HepG2 (cell line): ENCODE measurements around the gene ERLIN1. TPM values are rescaled to one million over a fixed set of nuclear protein-coding genes. Genes with fewer than 3 reads are reported as not detected.

Source experiments
- HMG20A ChIP-seq: IDR thresholded peaks from 2 replicates; pipeline ENCODE4 v1.6.1; 2016; ENCODE audit warnings: borderline replicate concordance
- JUN ChIP-seq: sonication (generic); formaldehyde crosslinking; IDR thresholded peaks from 2 replicates; pipeline ENCODE4 v1.4.0; 2020; ENCODE audit warnings: mild to moderate bottlenecking, missing genetic modification reagents
- KAT8 ChIP-seq: IDR thresholded peaks from 2 replicates; pipeline ENCODE4 v1.6.1; 2016; ENCODE audit warnings: missing genetic modification reagents, missing compliant biosample characterization
- KDM5A ChIP-seq: fragments of 200-600 bp; sonication (generic); IDR thresholded peaks from 2 replicates; pipeline ENCODE4 v1.7.0; 2018; ENCODE audit warnings: antibody characterized with exemption, mild to moderate bottlenecking, low read length, borderline replicate concordance
- MYC ChIP-seq: sonication (generic); formaldehyde crosslinking; IDR thresholded peaks from 2 replicates; pipeline ENCODE4 v1.9.0; 2021; ENCODE audit warnings: missing genetic modification reagents, borderline replicate concordance
- PHF21A ChIP-seq: sonication (generic); formaldehyde crosslinking; IDR thresholded peaks from 2 replicates; pipeline ENCODE4 v1.5.0; 2020; ENCODE audit warnings: mild to moderate bottlenecking, missing genetic modification reagents
- ZKSCAN5 ChIP-seq: sonication (generic); formaldehyde crosslinking; IDR thresholded peaks from 2 replicates; pipeline ENCODE4 v1.5.1; 2020; ENCODE audit warnings: mild to moderate bottlenecking, missing genetic modification reagents
- ZNF746 ChIP-seq: sonication (generic); formaldehyde crosslinking; IDR thresholded peaks from 2 replicates; pipeline ENCODE4 v1.8.0; 2022; ENCODE audit warnings: mild to moderate bottlenecking, missing genetic modification reagents
- ZNF775 ChIP-seq: sonication (generic); formaldehyde crosslinking; IDR thresholded peaks from 2 replicates; pipeline ENCODE4 v1.4.0; 2020; ENCODE audit warnings: missing genetic modification reagents, mild to moderate bottlenecking, moderate library complexity, borderline replicate concordance
- ZSCAN20 ChIP-seq: sonication (generic); formaldehyde crosslinking; IDR thresholded peaks from 2 replicates; pipeline ENCODE4 v1.4.0; 2020; ENCODE audit warnings: missing genetic modification reagents, mild to moderate bottlenecking, borderline replicate concordance
- polyA plus RNA-seq, 8 experiments: library from polyadenylated mRNA; depleted of rRNA in 3 of 8; stranded (reverse) in 7 of 8; unstranded in 1 of 8; fragments of >200 nt; fragmentation: Illumina TruSeq in 4 of 8; extraction: Trizol in 4 of 8; gene quantifications; 2 replicates each; pipeline versions ENCODE4 v1.2.1 to v1.2.3, GENCODE V29; 2011 to 2016; ENCODE audit warnings: low read depth in 4 of 8, missing spikeins in 1 of 8, mixed read lengths in 1 of 8; ENCODE audit not compliant: insufficient read depth in 1 of 8
- total RNA-seq, 5 experiments: library from RNA; depleted of rRNA; stranded (reverse); fragments of >200 nt; fragmentation: Illumina TruSeq; extraction: Trizol; gene quantifications; 2 replicates each; pipeline ENCODE4 v1.2.3, GENCODE V29; 2016; ENCODE audit warnings: low read depth in 1 of 5
- TF ChIP-seq, protein P1 (sequence below): sonication (generic); formaldehyde crosslinking; IDR thresholded peaks from 2 replicates; pipeline ENCODE4 v1.5.1; 2020; ENCODE audit warnings: missing genetic modification reagents, mild to moderate bottlenecking, borderline replicate concordance
- TF ChIP-seq, protein P2 (sequence below), 2 experiments: sonication (generic) in 1 of 2; formaldehyde crosslinking in 1 of 2; IDR thresholded peaks; 2 replicates each; pipeline versions ENCODE4 v1.6.1 to v1.9.0; 2014 to 2022; ENCODE audit warnings: antibody characterized with exemption in 1 of 2, borderline replicate concordance in 1 of 2, inconsistent platforms in 1 of 2, low read depth in 1 of 2, missing genetic modification reagents in 1 of 2
- TF ChIP-seq, protein P3 (sequence below): sonication (generic); formaldehyde crosslinking; conservative IDR thresholded peaks from 2 replicates; pipeline ENCODE4 v1.8.1; 2023; ENCODE audit warnings: missing genetic modification reagents
- TF ChIP-seq, protein P4 (sequence below): sonication (generic); formaldehyde crosslinking; IDR thresholded peaks from 2 replicates; pipeline ENCODE4 v1.4.0; 2020; ENCODE audit warnings: missing genetic modification reagents
- TF ChIP-seq, protein P5 (sequence below): sonication (generic); formaldehyde crosslinking; conservative IDR thresholded peaks from 2 replicates; pipeline ENCODE4 v1.8.0; 2022; ENCODE audit warnings: mild to moderate bottlenecking, moderate library complexity, missing genetic modification reagents

Gene ERLIN1
- total and polyA plus RNA-seq, 2 of the 13 experiments (the other 11 are each of a cell fraction or from before 2014, with no cell fraction given), result 56.8 to 69.3 TPM

DNA sequence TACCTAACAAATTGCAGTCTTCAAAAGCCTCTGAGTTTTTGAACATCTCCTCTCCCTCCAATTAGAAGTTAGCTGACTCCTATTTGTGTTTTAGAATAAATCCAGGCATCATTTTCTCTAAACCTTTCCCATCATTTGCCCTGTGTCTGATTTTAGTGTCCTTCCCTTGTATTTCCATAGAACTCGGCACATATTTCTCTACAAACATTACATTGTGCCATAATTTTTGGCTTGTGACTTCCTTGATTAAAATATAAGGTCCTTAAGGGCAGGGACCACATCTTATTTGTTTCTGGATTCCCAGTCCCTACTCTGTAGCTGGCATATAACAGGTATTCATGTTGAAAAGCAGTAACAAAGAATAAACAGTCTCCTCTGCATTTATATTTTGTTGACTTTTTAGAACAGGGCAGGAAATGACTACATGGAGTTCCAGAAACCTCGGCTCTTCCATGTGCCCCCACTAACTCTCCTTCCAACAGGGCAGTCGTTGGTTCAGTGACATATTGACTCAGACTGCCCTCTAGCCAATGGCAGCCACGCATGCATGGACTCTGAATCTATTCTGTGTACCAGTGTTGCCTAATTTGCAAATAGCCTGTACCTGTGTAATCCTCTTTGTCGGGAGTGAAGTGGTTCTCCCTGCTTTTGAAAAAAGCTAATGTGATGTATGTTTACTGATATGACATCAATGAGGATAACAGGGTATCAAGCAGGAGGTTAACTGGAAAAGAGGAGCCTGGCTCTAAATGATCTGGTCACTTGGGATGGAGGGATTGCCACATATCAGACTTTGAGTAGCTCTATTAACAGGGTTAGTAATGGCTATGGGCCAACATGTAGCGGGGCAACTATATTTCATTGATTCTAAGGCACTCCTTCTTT lies 84.4 kb downstream of the ERLIN1 start (continued):
- TF ChIP-seq, protein P1, sequence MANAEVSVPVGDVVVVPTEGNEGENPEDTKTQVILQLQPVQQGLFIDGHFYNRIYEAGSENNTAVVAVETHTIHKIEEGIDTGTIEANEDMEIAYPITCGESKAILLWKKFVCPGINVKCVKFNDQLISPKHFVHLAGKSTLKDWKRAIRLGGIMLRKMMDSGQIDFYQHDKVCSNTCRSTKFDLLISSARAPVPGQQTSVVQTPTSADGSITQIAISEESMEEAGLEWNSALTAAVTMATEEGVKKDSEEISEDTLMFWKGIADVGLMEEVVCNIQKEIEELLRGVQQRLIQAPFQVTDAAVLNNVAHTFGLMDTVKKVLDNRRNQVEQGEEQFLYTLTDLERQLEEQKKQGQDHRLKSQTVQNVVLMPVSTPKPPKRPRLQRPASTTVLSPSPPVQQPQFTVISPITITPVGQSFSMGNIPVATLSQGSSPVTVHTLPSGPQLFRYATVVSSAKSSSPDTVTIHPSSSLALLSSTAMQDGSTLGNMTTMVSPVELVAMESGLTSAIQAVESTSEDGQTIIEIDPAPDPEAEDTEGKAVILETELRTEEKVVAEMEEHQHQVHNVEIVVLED (CRISPR knock-in tag), result no peak; the same call in 1 of the 2 replicates
- TF ChIP-seq, protein P2, sequence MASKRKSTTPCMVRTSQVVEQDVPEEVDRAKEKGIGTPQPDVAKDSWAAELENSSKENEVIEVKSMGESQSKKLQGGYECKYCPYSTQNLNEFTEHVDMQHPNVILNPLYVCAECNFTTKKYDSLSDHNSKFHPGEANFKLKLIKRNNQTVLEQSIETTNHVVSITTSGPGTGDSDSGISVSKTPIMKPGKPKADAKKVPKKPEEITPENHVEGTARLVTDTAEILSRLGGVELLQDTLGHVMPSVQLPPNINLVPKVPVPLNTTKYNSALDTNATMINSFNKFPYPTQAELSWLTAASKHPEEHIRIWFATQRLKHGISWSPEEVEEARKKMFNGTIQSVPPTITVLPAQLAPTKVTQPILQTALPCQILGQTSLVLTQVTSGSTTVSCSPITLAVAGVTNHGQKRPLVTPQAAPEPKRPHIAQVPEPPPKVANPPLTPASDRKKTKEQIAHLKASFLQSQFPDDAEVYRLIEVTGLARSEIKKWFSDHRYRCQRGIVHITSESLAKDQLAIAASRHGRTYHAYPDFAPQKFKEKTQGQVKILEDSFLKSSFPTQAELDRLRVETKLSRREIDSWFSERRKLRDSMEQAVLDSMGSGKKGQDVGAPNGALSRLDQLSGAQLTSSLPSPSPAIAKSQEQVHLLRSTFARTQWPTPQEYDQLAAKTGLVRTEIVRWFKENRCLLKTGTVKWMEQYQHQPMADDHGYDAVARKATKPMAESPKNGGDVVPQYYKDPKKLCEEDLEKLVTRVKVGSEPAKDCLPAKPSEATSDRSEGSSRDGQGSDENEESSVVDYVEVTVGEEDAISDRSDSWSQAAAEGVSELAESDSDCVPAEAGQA (IDR thresholded peaks at IDR 0.05; ENCODE audit: low read depth), result peak; percentile 76
- TF ChIP-seq, protein P2 (CRISPR knock-in tag; IDR thresholded peaks at IDR 0.05; ENCODE audit: borderline replicate concordance), result no peak
- TF ChIP-seq ZNF746 (CRISPR knock-in tag), result peak; percentile 68; the same call in 1 of the 2 replicates
- TF ChIP-seq ZKSCAN5 (CRISPR knock-in tag), result no peak
- TF ChIP-seq KAT8 (CRISPR knock-in tag), result peak; percentile 81
- TF ChIP-seq, protein P3, sequence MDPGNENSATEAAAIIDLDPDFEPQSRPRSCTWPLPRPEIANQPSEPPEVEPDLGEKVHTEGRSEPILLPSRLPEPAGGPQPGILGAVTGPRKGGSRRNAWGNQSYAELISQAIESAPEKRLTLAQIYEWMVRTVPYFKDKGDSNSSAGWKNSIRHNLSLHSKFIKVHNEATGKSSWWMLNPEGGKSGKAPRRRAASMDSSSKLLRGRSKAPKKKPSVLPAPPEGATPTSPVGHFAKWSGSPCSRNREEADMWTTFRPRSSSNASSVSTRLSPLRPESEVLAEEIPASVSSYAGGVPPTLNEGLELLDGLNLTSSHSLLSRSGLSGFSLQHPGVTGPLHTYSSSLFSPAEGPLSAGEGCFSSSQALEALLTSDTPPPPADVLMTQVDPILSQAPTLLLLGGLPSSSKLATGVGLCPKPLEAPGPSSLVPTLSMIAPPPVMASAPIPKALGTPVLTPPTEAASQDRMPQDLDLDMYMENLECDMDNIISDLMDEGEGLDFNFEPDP, result no peak
- TF ChIP-seq, protein P4, sequence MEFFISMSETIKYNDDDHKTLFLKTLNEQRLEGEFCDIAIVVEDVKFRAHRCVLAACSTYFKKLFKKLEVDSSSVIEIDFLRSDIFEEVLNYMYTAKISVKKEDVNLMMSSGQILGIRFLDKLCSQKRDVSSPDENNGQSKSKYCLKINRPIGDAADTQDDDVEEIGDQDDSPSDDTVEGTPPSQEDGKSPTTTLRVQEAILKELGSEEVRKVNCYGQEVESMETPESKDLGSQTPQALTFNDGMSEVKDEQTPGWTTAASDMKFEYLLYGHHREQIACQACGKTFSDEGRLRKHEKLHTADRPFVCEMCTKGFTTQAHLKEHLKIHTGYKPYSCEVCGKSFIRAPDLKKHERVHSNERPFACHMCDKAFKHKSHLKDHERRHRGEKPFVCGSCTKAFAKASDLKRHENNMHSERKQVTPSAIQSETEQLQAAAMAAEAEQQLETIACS (CRISPR knock-in tag), result no peak
- no peak; the same call in none of the 2 replicates for TF ChIP-seq KDM5A
- peak; percentile 92 for TF ChIP-seq HMG20A (CRISPR knock-in tag)
- TF ChIP-seq, protein P5, sequence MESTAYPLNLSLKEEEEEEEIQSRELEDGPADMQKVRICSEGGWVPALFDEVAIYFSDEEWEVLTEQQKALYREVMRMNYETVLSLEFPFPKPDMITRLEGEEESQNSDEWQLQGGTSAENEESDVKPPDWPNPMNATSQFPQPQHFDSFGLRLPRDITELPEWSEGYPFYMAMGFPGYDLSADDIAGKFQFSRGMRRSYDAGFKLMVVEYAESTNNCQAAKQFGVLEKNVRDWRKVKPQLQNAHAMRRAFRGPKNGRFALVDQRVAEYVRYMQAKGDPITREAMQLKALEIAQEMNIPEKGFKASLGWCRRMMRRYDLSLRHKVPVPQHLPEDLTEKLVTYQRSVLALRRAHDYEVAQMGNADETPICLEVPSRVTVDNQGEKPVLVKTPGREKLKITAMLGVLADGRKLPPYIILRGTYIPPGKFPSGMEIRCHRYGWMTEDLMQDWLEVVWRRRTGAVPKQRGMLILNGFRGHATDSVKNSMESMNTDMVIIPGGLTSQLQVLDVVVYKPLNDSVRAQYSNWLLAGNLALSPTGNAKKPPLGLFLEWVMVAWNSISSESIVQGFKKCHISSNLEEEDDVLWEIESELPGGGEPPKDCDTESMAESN (CRISPR knock-in tag), result peak; percentile 60; the same call in 1 of the 2 replicates
- peak; percentile 95 for TF ChIP-seq JUN
- TF ChIP-seq PHF21A (CRISPR knock-in tag), result peak; percentile 99
- TF ChIP-seq MYC (CRISPR knock-in tag), result peak; percentile 86
- peak; percentile 47; the same call in 1 of the 2 replicates for TF ChIP-seq ZNF775 (CRISPR knock-in tag)
- no peak for TF ChIP-seq ZSCAN20 (CRISPR knock-in tag)
